ENCODE measurements around the gene DCP1A. TPM values are rescaled to one million over a fixed set of nuclear protein-coding genes. Genes with fewer than 3 reads are reported as not detected.

Gene DCP1A
- total and polyA plus RNA-seq, 2 of the 13 experiments (the other 11 are each of a cell fraction or from before 2014, with no cell fraction given) = 14.2 to 41.2 TPM

DNA sequence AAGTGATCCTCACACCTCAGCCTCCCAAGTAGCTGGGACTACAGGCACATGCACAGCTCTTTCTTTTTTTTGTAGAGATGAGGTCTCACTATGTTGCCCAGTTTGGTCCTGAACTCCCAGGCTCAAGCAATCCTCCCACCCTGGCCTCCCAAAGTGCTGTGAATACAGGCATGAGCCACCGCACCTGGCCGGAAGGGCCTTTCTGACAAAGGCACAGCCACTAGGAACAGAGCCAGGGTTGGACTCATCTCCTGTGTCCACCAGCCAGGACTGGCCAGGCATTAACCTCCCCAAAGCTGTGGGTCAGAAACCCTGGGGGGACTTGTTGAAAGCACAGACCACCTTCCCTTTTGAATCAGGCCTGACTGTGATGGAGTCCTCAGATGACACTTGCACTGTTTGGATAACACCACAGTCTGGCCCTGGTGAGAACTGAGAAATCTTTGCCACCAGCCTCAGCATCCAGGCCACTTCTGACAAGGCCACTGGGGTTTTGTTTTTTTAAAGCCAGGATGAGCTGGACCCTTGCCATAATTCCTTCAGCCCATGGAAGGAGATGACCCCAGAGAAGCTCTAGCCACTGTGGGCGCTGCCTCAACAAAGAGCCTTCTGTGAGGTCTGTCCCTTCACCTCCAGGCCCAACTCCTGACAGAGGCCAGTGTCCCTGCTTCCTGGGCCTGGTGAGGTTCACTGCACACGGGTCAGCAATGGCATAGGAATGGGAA, 96.3 kb downstream of the DCP1A start (continued):
- TF ChIP-seq SAP130 (CRISPR knock-in tag; IDR thresholded peaks at IDR 0.05; ENCODE audit: low read depth) (no peak; the same call in 1 of the 2 replicates), MATR3 (CRISPR knock-in tag; IDR thresholded peaks at IDR 0.05) (no peak), ZNF230 (CRISPR knock-in tag; IDR thresholded peaks at IDR 0.05) (no peak), SP4 (CRISPR knock-in tag; IDR thresholded peaks at IDR 0.05) (no peak), ZNF350 (CRISPR knock-in tag; IDR thresholded peaks at IDR 0.05; ENCODE audit: borderline replicate concordance, low read depth) (no peak; the same call in 1 of the 2 replicates), ZNF225 (CRISPR knock-in tag; IDR thresholded peaks at IDR 0.05) (no peak), IRF2 (CRISPR knock-in tag; IDR thresholded peaks at IDR 0.05) (no peak), ZNF547 (CRISPR knock-in tag; IDR thresholded peaks at IDR 0.05) (no peak), ZFAT (CRISPR knock-in tag; conservative IDR thresholded peaks at IDR 0.05) (no peak), JUNB (CRISPR knock-in tag; IDR thresholded peaks at IDR 0.05; ENCODE audit: borderline replicate concordance) (no peak)
- TF ChIP-seq, protein P1, sequence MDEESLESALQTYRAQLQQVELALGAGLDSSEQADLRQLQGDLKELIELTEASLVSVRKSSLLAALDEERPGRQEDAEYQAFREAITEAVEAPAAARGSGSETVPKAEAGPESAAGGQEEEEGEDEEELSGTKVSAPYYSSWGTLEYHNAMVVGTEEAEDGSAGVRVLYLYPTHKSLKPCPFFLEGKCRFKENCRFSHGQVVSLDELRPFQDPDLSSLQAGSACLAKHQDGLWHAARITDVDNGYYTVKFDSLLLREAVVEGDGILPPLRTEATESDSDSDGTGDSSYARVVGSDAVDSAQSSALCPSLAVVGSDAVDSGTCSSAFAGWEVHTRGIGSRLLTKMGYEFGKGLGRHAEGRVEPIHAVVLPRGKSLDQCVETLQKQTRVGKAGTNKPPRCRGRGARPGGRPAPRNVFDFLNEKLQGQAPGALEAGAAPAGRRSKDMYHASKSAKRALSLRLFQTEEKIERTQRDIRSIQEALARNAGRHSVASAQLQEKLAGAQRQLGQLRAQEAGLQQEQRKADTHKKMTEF (CRISPR knock-in tag; IDR thresholded peaks at IDR 0.05) = 0 out of 2 replicates have a peak, but pooled peaks have one; percentile 44
- TF ChIP-seq, protein P2, sequence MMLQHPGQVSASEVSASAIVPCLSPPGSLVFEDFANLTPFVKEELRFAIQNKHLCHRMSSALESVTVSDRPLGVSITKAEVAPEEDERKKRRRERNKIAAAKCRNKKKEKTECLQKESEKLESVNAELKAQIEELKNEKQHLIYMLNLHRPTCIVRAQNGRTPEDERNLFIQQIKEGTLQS (CRISPR knock-in tag; IDR thresholded peaks at IDR 0.05) = no peak
- TF ChIP-seq, protein P3, sequence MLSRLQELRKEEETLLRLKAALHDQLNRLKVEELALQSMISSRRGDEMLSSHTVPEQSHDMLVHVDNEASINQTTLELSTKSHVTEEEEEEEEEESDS (CRISPR knock-in tag; IDR thresholded peaks at IDR 0.05; ENCODE audit: borderline replicate concordance) = no peak
- TF ChIP-seq, protein P4, sequence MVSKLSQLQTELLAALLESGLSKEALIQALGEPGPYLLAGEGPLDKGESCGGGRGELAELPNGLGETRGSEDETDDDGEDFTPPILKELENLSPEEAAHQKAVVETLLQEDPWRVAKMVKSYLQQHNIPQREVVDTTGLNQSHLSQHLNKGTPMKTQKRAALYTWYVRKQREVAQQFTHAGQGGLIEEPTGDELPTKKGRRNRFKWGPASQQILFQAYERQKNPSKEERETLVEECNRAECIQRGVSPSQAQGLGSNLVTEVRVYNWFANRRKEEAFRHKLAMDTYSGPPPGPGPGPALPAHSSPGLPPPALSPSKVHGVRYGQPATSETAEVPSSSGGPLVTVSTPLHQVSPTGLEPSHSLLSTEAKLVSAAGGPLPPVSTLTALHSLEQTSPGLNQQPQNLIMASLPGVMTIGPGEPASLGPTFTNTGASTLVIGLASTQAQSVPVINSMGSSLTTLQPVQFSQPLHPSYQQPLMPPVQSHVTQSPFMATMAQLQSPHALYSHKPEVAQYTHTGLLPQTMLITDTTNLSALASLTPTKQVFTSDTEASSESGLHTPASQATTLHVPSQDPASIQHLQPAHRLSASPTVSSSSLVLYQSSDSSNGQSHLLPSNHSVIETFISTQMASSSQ (IDR thresholded peaks at IDR 0.05; ENCODE audit: low read depth) = no peak
- TF ChIP-seq, protein P4 (CRISPR knock-in tag; IDR thresholded peaks at IDR 0.05; ENCODE audit: borderline replicate concordance) = peak; percentile 22; the same call in 1 of the 2 replicates
- TF ChIP-seq, protein P5, sequence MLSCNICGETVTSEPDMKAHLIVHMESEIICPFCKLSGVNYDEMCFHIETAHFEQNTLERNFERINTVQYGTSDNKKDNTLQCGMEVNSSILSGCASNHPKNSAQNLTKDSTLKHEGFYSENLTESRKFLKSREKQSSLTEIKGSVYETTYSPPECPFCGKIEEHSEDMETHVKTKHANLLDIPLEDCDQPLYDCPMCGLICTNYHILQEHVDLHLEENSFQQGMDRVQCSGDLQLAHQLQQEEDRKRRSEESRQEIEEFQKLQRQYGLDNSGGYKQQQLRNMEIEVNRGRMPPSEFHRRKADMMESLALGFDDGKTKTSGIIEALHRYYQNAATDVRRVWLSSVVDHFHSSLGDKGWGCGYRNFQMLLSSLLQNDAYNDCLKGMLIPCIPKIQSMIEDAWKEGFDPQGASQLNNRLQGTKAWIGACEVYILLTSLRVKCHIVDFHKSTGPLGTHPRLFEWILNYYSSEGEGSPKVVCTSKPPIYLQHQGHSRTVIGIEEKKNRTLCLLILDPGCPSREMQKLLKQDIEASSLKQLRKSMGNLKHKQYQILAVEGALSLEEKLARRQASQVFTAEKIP (CRISPR knock-in tag; IDR thresholded peaks at IDR 0.05; ENCODE audit: borderline replicate concordance) = no peak
- TF ChIP-seq, protein P6, sequence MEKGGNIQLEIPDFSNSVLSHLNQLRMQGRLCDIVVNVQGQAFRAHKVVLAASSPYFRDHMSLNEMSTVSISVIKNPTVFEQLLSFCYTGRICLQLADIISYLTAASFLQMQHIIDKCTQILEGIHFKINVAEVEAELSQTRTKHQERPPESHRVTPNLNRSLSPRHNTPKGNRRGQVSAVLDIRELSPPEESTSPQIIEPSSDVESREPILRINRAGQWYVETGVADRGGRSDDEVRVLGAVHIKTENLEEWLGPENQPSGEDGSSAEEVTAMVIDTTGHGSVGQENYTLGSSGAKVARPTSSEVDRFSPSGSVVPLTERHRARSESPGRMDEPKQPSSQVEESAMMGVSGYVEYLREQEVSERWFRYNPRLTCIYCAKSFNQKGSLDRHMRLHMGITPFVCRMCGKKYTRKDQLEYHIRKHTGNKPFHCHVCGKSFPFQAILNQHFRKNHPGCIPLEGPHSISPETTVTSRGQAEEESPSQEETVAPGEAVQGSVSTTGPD (CRISPR knock-in tag; IDR thresholded peaks at IDR 0.05) = 0 out of 2 replicates have a peak, but pooled peaks have one; percentile 30
- TF ChIP-seq, protein P7, sequence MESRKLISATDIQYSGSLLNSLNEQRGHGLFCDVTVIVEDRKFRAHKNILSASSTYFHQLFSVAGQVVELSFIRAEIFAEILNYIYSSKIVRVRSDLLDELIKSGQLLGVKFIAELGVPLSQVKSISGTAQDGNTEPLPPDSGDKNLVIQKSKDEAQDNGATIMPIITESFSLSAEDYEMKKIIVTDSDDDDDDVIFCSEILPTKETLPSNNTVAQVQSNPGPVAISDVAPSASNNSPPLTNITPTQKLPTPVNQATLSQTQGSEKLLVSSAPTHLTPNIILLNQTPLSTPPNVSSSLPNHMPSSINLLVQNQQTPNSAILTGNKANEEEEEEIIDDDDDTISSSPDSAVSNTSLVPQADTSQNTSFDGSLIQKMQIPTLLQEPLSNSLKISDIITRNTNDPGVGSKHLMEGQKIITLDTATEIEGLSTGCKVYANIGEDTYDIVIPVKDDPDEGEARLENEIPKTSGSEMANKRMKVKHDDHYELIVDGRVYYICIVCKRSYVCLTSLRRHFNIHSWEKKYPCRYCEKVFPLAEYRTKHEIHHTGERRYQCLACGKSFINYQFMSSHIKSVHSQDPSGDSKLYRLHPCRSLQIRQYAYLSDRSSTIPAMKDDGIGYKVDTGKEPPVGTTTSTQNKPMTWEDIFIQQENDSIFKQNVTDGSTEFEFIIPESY (CRISPR knock-in tag; IDR thresholded peaks at IDR 0.05) = no peak
